Neural crest cell (in vitro differentiated cells): ENCODE data around the gene EFCAB13. TPM values are rescaled to one million over a fixed set of nuclear protein-coding genes. Genes with fewer than 3 reads are reported as not detected.
A peak's percentile ranks its signal among the peaks of the same experiment; 100 is the strongest.
"Not testable (repeated sequence)": the region's sequence is repeated elsewhere in the genome, so short reads cannot be mapped to it uniquely, and the experiment has no call there.

Source experiments
- DNase-seq: peaks from one replicate; pipeline ENCODE4 v3.0.0; 2021; ENCODE audit warnings: low read depth, mixed read lengths, low spot score
- H3K27ac Mint-ChIP-seq: one replicate; pipeline ENCODE4 v1.8.0; 2021; ENCODE audit warnings: mild to moderate bottlenecking, mixed read lengths; ENCODE audit not compliant: unreplicated experiment
- H3K27me3 Mint-ChIP-seq: 2 replicates; pipeline ENCODE4 v1.8.0; 2021; ENCODE audit warnings: low read depth, mild to moderate bottlenecking, mixed read lengths
- H3K36me3 Mint-ChIP-seq: 2 replicates; pipeline ENCODE4 v1.8.0; 2021; ENCODE audit warnings: low read depth, mild to moderate bottlenecking, mixed read lengths
- H3K4me1 Mint-ChIP-seq: 2 replicates; pipeline ENCODE4 v1.8.0; 2021; ENCODE audit warnings: mixed read lengths
- H3K4me3 Mint-ChIP-seq: one replicate; pipeline ENCODE4 v1.8.0; 2021; ENCODE audit warnings: mild to moderate bottlenecking, mixed read lengths
- H3K9me3 Mint-ChIP-seq: 2 replicates; pipeline ENCODE4 v1.8.0; 2021; ENCODE audit warnings: mixed read lengths
- CTCF ChIP-seq: fragments of 200-600 bp; sonication (generic); conservative IDR thresholded peaks from 2 replicates; pipeline ENCODE4 v1.5.0; 2021; ENCODE audit warnings: antibody characterized with exemption, mild to moderate bottlenecking
- total RNA-seq: library from RNA; stranded (reverse); gene quantifications from 2 replicates; pipeline ENCODE4 v1.2.1, GENCODE V29; 2021

EFCAB13 gene
- total RNA-seq, 1 donor from 2014 or later: 2.2 TPM

GRCh38 chr17:47367257-47367656 is 43.5 kb downstream of the EFCAB13 start:
- H3K36me3 Mint-ChIP-seq: peaks cover 10% of the 10 kb centered on the region
- no peak overlapping the region for H3K27ac Mint-ChIP-seq
- peaks cover 5% of the 10 kb centered on the region for H3K4me1 Mint-ChIP-seq

GRCh38 chr17:47368262-47368661 is 44.5 kb downstream of the EFCAB13 start:
- TF ChIP-seq CTCF: no peak

More at GRCh38 chr17:47367257-47367656, 43.5 kb downstream of the EFCAB13 start:
- no peak for TF ChIP-seq CTCF
- no peak for DNase-seq
- Mint-ChIP-seq H3K27me3 (no peaks in the 10 kb centered on the region), H3K4me3 (no peak overlapping the region), H3K9me3 (peaks cover 8% of the 10 kb centered on the region)

GRCh38 chr17:47370899-47371298 is 47.1 kb downstream of the EFCAB13 start:
- not testable (repeated sequence) for H3K4me1 Mint-ChIP-seq, DNase-seq, H3K27me3 Mint-ChIP-seq, H3K4me3 Mint-ChIP-seq, H3K9me3 Mint-ChIP-seq, H3K27ac Mint-ChIP-seq
- peaks cover 12% of the 10 kb centered on the region for H3K36me3 Mint-ChIP-seq

More at GRCh38 chr17:47368262-47368661, 44.5 kb downstream of the EFCAB13 start:
- H3K36me3 Mint-ChIP-seq: peaks cover 14% of the 10 kb centered on the region
- no peak overlapping the region for H3K27ac Mint-ChIP-seq
- H3K4me3 Mint-ChIP-seq: no peak overlapping the region
- DNase-seq: no peak
- peaks cover 5% of the 10 kb centered on the region for H3K4me1 Mint-ChIP-seq
- H3K27me3 Mint-ChIP-seq: no peaks in the 10 kb centered on the region
- peaks cover 3% of the 10 kb centered on the region for H3K9me3 Mint-ChIP-seq

- H3K4me3 Mint-ChIP-seq: no peak overlapping the region
- TF ChIP-seq CTCF: no peak
These were observed 49.2 kb downstream of the EFCAB13 start for GRCh38 chr17:47373002-47373401.

GRCh38 chr17:47376247-47376646 is 52.5 kb downstream of the EFCAB13 start:
- DNase-seq: no peak
- TF ChIP-seq CTCF: no peak

More at GRCh38 chr17:47373002-47373401, 49.2 kb downstream of the EFCAB13 start:
- Mint-ChIP-seq H3K27me3 (no peaks in the 10 kb centered on the region), H3K9me3 (peaks cover 3% of the 10 kb centered on the region), H3K36me3 (peaks cover 12% of the 10 kb centered on the region), H3K4me1 (peaks cover 5% of the 10 kb centered on the region), H3K27ac (no peak overlapping the region)
- DNase-seq: no peak

GRCh38 chr17:47388825-47389224 is 65.1 kb downstream of the EFCAB13 start:
- no peak overlapping the region for H3K4me3 Mint-ChIP-seq
- no peaks in the 10 kb centered on the region for H3K27me3 Mint-ChIP-seq
- no peak for DNase-seq
- peak overlapping the region; percentile 47 for H3K27ac Mint-ChIP-seq
- no peak for TF ChIP-seq CTCF
- H3K36me3 Mint-ChIP-seq: peaks cover 20% of the 10 kb centered on the region
- H3K9me3 Mint-ChIP-seq: peaks cover 9% of the 10 kb centered on the region
- H3K4me1 Mint-ChIP-seq: no peaks in the 10 kb centered on the region

More at GRCh38 chr17:47376247-47376646, 52.5 kb downstream of the EFCAB13 start:
- Mint-ChIP-seq H3K4me3 (no peak overlapping the region), H3K4me1 (no peaks in the 10 kb centered on the region), H3K9me3 (no peaks in the 10 kb centered on the region), H3K27me3 (no peaks in the 10 kb centered on the region), H3K27ac (no peak overlapping the region), H3K36me3 (peaks cover 14% of the 10 kb centered on the region)

- not testable (repeated sequence) for H3K27ac Mint-ChIP-seq, H3K27me3 Mint-ChIP-seq, DNase-seq, H3K9me3 Mint-ChIP-seq, H3K36me3 Mint-ChIP-seq, H3K4me1 Mint-ChIP-seq, H3K4me3 Mint-ChIP-seq
These were observed 73.9 kb downstream of the EFCAB13 start for GRCh38 chr17:47397532-47398128.
